HepG2 (cell line): ENCODE results near the gene STIM2. TPM values are rescaled to one million over a fixed set of nuclear protein-coding genes. Genes with fewer than 3 reads are reported as not detected.

Experiments
- ATAC-seq: fragments of 200-7000 bp; cut with Tn5 transposase; 3 replicates; pipeline ENCODE4 v1.9.1; 2020; ENCODE audit warnings: mild to moderate bottlenecking, moderate library complexity
- BruUV-seq: library from RNA; stranded (reverse); fragments of 400-500 nt; replicated peaks from 2 replicates; lab custom pipeline; 2021; lab: Mats Ljungman, UMichigan
- CTCF ChIA-PET: fragments of 300-600 bp; formaldehyde crosslinking; extraction: SDS; loops from one replicate; lab custom pipeline; 2021; ENCODE audit warnings: low total read pairs, inconsistent platforms, low intra/inter-chr PET ratio; lab: Yijun Ruan, JAX
- POLR2A ChIA-PET: fragments of 350-600 bp; sonication (Branson Sonifier 250); formaldehyde crosslinking; loops from one replicate; lab custom pipeline; 2020; ENCODE audit warnings: antibody characterized with exemption, inconsistent platforms; lab: Yijun Ruan, JAX
- DNase-seq: peaks from one replicate; pipeline ENCODE4 v3.0.0-alpha.2; 2015; ENCODE audit warnings: low spot score
- FAIRE-seq: peaks from 3 replicates; lab custom pipeline; 2011; peaks lifted over from hg19 to GRCh38; lab: Jason Lieb, UNC
- H2AFZ ChIP-seq: one replicate; pipeline ENCODE4 v1.6.1; 2011; ENCODE audit warnings: low read length, inconsistent platforms
- H3K27ac ChIP-seq: fragments of 300-600 bp; 3 replicates; pipeline ENCODE4 v1.8.0; 2011; ENCODE audit warnings: mixed run types, mild to moderate bottlenecking, mixed read lengths, low read length, inconsistent platforms; ENCODE audit not compliant: insufficient read depth; ENCODE audit errors: extremely low read length
- H3K27me3 ChIP-seq, 2 experiments: fragments of 200-600 bp in 1 of 2; 2 replicates in 1 of 2; 3 replicates in 1 of 2; pipeline versions ENCODE4 v1.6.0 to v1.8.0; 2011; ENCODE audit warnings: low read length in 2 of 2, mild to moderate bottlenecking in 2 of 2, moderate library complexity in 2 of 2, inconsistent platforms in 1 of 2; ENCODE audit not compliant: insufficient read depth in 2 of 2, control insufficient read depth in 1 of 2
- H3K36me3 ChIP-seq, 2 experiments: fragments of 200-600 bp in 1 of 2; replicated peaks in 1 of 2; 2 replicates in 1 of 2; 3 replicates in 1 of 2; pipeline versions ENCODE4 v1.5.1 to v1.8.0; 2011; ENCODE audit warnings: low read length in 2 of 2, inconsistent platforms in 1 of 2; ENCODE audit not compliant: insufficient read depth in 2 of 2, control insufficient read depth in 1 of 2
- H3K4me1 ChIP-seq: 2 replicates; pipeline ENCODE4 v1.5.1; 2012; ENCODE audit warnings: low read length, inconsistent platforms; ENCODE audit not compliant: insufficient read depth
- H3K4me2 ChIP-seq: 2 replicates; pipeline ENCODE4 v1.6.0; 2011; ENCODE audit warnings: low read depth, low read length, inconsistent platforms
- H3K4me3 ChIP-seq, 3 experiments: fragments of 200-600 bp in 1 of 3; sonication (generic), shearing (Covaris generic) in 1 of 3; replicated peaks in 1 of 3; 2 replicates each; pipeline ENCODE4 v1.5.1; 2011 to 2016; ENCODE audit warnings: low read length in 3 of 3, inconsistent platforms in 2 of 3, low read depth in 2 of 3, mild to moderate bottlenecking in 2 of 3, control low read depth in 1 of 3, mixed read lengths in 1 of 3; ENCODE audit not compliant: insufficient read depth in 1 of 3
- H3K79me2 ChIP-seq: one replicate; pipeline ENCODE4 v1.6.1; 2011; ENCODE audit warnings: low read length, inconsistent platforms; ENCODE audit not compliant: insufficient read depth
- H3K9ac ChIP-seq: 2 replicates; pipeline ENCODE4 v1.6.0; 2011; ENCODE audit warnings: mild to moderate bottlenecking, low read depth, low read length, inconsistent platforms; ENCODE audit not compliant: insufficient read depth
- H3K9me3 ChIP-seq: 2 replicates; pipeline ENCODE4 v1.5.1; 2012; ENCODE audit warnings: mild to moderate bottlenecking, low read length
- H4K20me1 ChIP-seq: 2 replicates; pipeline ENCODE4 v1.6.0; 2011; ENCODE audit warnings: inconsistent platforms, mild to moderate bottlenecking, low read length, moderate library complexity; ENCODE audit not compliant: insufficient read depth
- ARHGAP35 ChIP-seq: sonication (generic); formaldehyde crosslinking; IDR thresholded peaks from 2 replicates; pipeline ENCODE4 v1.9.0; 2022; ENCODE audit warnings: mild to moderate bottlenecking, inconsistent platforms, moderate library complexity, missing genetic modification reagents, borderline replicate concordance
- GLMP ChIP-seq: sonication (generic); formaldehyde crosslinking; IDR thresholded peaks from 2 replicates; pipeline ENCODE4 v1.9.0; 2021; ENCODE audit warnings: missing genetic modification reagents, mild to moderate bottlenecking, borderline replicate concordance
- GPN1 ChIP-seq: sonication (generic); formaldehyde crosslinking; IDR thresholded peaks from 2 replicates; pipeline ENCODE4 v1.5.1; 2020; ENCODE audit warnings: missing genetic modification reagents, borderline replicate concordance
- GTF3A ChIP-seq: sonication (generic); formaldehyde crosslinking; conservative IDR thresholded peaks from 2 replicates; pipeline ENCODE4 v1.4.0; 2020; ENCODE audit warnings: mild to moderate bottlenecking, missing genetic modification reagents
- HMG20B ChIP-seq: conservative IDR thresholded peaks from 2 replicates; pipeline ENCODE4 v1.6.1; 2016; ENCODE audit warnings: missing genetic modification reagents, missing compliant biosample characterization
- KAT7 ChIP-seq: IDR thresholded peaks from 2 replicates; pipeline ENCODE4 v1.6.1; 2018; ENCODE audit warnings: borderline replicate concordance, missing compliant biosample characterization
- MATR3 ChIP-seq: sonication (generic); formaldehyde crosslinking; IDR thresholded peaks from 2 replicates; pipeline ENCODE4 v1.4.0; 2020; ENCODE audit warnings: missing genetic modification reagents
- NR2C2 ChIP-seq: sonication (generic); formaldehyde crosslinking; IDR thresholded peaks from 2 replicates; pipeline ENCODE4 v1.4.0; 2020; ENCODE audit warnings: missing genetic modification reagents, mild to moderate bottlenecking, moderate library complexity, borderline replicate concordance
- PRPF4 ChIP-seq: fragments of 200-400 bp; formaldehyde crosslinking; IDR thresholded peaks from 2 replicates; pipeline ENCODE4 v1.6.1; 2016; ENCODE audit warnings: low read length, low read depth; ENCODE audit not compliant: poor library complexity, severe bottlenecking
- ZBTB46 ChIP-seq: sonication (generic); formaldehyde crosslinking; IDR thresholded peaks from 2 replicates; pipeline ENCODE4 v1.4.0; 2020; ENCODE audit warnings: mild to moderate bottlenecking, missing genetic modification reagents, borderline replicate concordance
- ZNF274 ChIP-seq: sonication (generic); formaldehyde crosslinking; IDR thresholded peaks from 2 replicates; pipeline ENCODE4 v1.5.1; 2020; ENCODE audit warnings: mild to moderate bottlenecking, missing genetic modification reagents
- ZNF496 ChIP-seq: sonication (generic); formaldehyde crosslinking; IDR thresholded peaks from 2 replicates; pipeline ENCODE4 v1.8.1; 2023; ENCODE audit warnings: mild to moderate bottlenecking, moderate library complexity, missing genetic modification reagents; ENCODE audit not compliant: insufficient replicate concordance
- ZNF816 ChIP-seq: sonication (generic); formaldehyde crosslinking; IDR thresholded peaks from 2 replicates; pipeline ENCODE4 v1.8.0; 2022; ENCODE audit warnings: missing genetic modification reagents, mild to moderate bottlenecking, borderline replicate concordance
- WGBS: methylation state at CpG from one replicate; pipeline ENCODE4 v1.1.6; 2017; ENCODE audit warnings: low lambda C conversion rate; 5-methylcytosine and 5-hydroxymethylcytosine counted together
- in situ Hi-C: cut with HindIII; loops from 2 replicates; pipeline ENCODE4 v1.10.0; 2017; ENCODE audit warnings: low pct_unique_long_range_greater_than_20kb; ENCODE audit not compliant: extremely low pct_ligation_motif_present
- intact Hi-C: fragments of 100-400 bp; cut with micrococcal nuclease; formaldehyde crosslinking; loops from one replicate; pipeline ENCODE4 v1.10.0; 2022; ENCODE audit not compliant: unreplicated experiment
- polyA plus RNA-seq, 8 experiments: library from polyadenylated mRNA; depleted of rRNA in 3 of 8; stranded (reverse) in 7 of 8; unstranded in 1 of 8; fragments of >200 nt; fragmentation: Illumina TruSeq in 4 of 8; extraction: Trizol in 4 of 8; gene quantifications; 2 replicates each; pipeline versions ENCODE4 v1.2.1 to v1.2.3, GENCODE V29; 2011 to 2016; ENCODE audit warnings: low read depth in 4 of 8, missing spikeins in 1 of 8, mixed read lengths in 1 of 8; ENCODE audit not compliant: insufficient read depth in 1 of 8
- total RNA-seq, 5 experiments: library from RNA; depleted of rRNA; stranded (reverse); fragments of >200 nt; fragmentation: Illumina TruSeq; extraction: Trizol; gene quantifications; 2 replicates each; pipeline ENCODE4 v1.2.3, GENCODE V29; 2016; ENCODE audit warnings: low read depth in 1 of 5
- TF ChIP-seq, protein P1 (sequence below): sonication (generic); formaldehyde crosslinking; IDR thresholded peaks from 2 replicates; pipeline ENCODE4 v1.4.0; 2020; ENCODE audit warnings: mild to moderate bottlenecking, missing genetic modification reagents

STIM2 gene
- total and polyA plus RNA-seq, 2 of the 13 experiments (the other 11 are each of a cell fraction or from before 2014, with no cell fraction given) = 19.3 to 19.4 TPM

GRCh38 chr4:26830033-26830432 lies 30.6 kb upstream of the STIM2 start:
- POLR2A ChIA-PET = no interaction called here
- CTCF ChIA-PET = no interaction called here
- Histone ChIP-seq H3K4me3 (no peak overlapping the region), H4K20me1 (no peaks in the 10 kb centered on the region), H3K9ac (no peak overlapping the region), H3K79me2 (no peaks in the 10 kb centered on the region), H3K4me1 (no peaks in the 10 kb centered on the region), H3K4me2 (no peak overlapping the region), H3K36me3 (no peaks in the 10 kb centered on the region), H3K27ac (no peak overlapping the region), H2AFZ (no peak overlapping the region), H3K9me3 (no peaks in the 10 kb centered on the region; the same call in 1 of the 2 replicates), H3K27me3 (peaks cover 0 to 3% of the 10 kb centered on the region in 2 experiments; a peak in 2 of 5 replicates)
- no TSS peak for BruUV-seq
- in situ Hi-C loops = no loop called here
- no peak for TF ChIP-seq PRPF4
- no peak for TF ChIP-seq ZBTB46
- no peak for TF ChIP-seq GLMP (CRISPR knock-in tag)
- no peak for TF ChIP-seq GPN1 (CRISPR knock-in tag)
- TF ChIP-seq ARHGAP35 (CRISPR knock-in tag) = no peak
- no peak for TF ChIP-seq GTF3A
- TF ChIP-seq ZNF496 (CRISPR knock-in tag) = no peak
- no peak for TF ChIP-seq MATR3 (CRISPR knock-in tag)
- no peak for TF ChIP-seq HMG20B
- no peak for TF ChIP-seq NR2C2 (CRISPR knock-in tag)
- TF ChIP-seq ZNF274 (CRISPR knock-in tag) = no peak
- no peak for TF ChIP-seq ZNF816 (CRISPR knock-in tag)
- TF ChIP-seq, protein P1, sequence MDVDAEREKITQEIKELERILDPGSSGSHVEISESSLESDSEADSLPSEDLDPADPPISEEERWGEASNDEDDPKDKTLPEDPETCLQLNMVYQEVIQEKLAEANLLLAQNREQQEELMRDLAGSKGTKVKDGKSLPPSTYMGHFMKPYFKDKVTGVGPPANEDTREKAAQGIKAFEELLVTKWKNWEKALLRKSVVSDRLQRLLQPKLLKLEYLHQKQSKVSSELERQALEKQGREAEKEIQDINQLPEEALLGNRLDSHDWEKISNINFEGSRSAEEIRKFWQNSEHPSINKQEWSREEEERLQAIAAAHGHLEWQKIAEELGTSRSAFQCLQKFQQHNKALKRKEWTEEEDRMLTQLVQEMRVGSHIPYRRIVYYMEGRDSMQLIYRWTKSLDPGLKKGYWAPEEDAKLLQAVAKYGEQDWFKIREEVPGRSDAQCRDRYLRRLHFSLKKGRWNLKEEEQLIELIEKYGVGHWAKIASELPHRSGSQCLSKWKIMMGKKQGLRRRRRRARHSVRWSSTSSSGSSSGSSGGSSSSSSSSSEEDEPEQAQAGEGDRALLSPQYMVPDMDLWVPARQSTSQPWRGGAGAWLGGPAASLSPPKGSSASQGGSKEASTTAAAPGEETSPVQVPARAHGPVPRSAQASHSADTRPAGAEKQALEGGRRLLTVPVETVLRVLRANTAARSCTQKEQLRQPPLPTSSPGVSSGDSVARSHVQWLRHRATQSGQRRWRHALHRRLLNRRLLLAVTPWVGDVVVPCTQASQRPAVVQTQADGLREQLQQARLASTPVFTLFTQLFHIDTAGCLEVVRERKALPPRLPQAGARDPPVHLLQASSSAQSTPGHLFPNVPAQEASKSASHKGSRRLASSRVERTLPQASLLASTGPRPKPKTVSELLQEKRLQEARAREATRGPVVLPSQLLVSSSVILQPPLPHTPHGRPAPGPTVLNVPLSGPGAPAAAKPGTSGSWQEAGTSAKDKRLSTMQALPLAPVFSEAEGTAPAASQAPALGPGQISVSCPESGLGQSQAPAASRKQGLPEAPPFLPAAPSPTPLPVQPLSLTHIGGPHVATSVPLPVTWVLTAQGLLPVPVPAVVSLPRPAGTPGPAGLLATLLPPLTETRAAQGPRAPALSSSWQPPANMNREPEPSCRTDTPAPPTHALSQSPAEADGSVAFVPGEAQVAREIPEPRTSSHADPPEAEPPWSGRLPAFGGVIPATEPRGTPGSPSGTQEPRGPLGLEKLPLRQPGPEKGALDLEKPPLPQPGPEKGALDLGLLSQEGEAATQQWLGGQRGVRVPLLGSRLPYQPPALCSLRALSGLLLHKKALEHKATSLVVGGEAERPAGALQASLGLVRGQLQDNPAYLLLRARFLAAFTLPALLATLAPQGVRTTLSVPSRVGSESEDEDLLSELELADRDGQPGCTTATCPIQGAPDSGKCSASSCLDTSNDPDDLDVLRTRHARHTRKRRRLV = no peak
- TF ChIP-seq KAT7 = no peak
- DNase-seq (no peak), ATAC-seq (no peak), FAIRE-seq (no peak)
- intact Hi-C loops = no loop called here
- 97% methylated on average over 2 of the region's 2 CpGs for WGBS
